Hematopoietic multipotent progenitor cell treated with erythropoietin and hydrocortisone succinate and interleukin-3 and kit ligand, for 15 days (in vitro differentiated cells): Measurements from ENCODE around the gene DAW1.

Source experiments
- DNase-seq: peaks from one replicate; pipeline ENCODE4 v3.0.0-alpha.2; 2015; ENCODE audit warnings: low spot score

DAW1 gene

GRCh38 chr2:227862227-227862740 lies 9.1 kb upstream of the DAW1 start:
- DNase-seq: peak; percentile 64

- no peak for DNase-seq
Observed at GRCh38 chr2:227862741-227863588, 8.5 kb upstream of the DAW1 start.

GRCh38 chr2:227864161-227864756 lies 7.2 kb upstream of the DAW1 start:
- DNase-seq: no peak

- DNase-seq: peak; percentile 78
Observed at GRCh38 chr2:227865291-227865690, 6.1 kb upstream of the DAW1 start.

- DNase-seq: no peak
Observed at GRCh38 chr2:227867386-227867785, 4.0 kb upstream of the DAW1 start.

GRCh38 chr2:227870710-227871374 lies 589 bp upstream of the DAW1 start:
- DNase-seq: no peak

GRCh38 chr2:227872676-227873075 lies 1.2 kb downstream of the DAW1 start:
- no peak for DNase-seq

- no peak for DNase-seq
Observed at GRCh38 chr2:227876300-227876801, 4.9 kb downstream of the DAW1 start.

GRCh38 chr2:227877421-227878310 lies 6.2 kb downstream of the DAW1 start:
- no peak for DNase-seq

GRCh38 chr2:227880460-227880859 lies 9.0 kb downstream of the DAW1 start:
- no peak for DNase-seq

- DNase-seq: no peak
Observed at GRCh38 chr2:227881866-227882517, 10.6 kb downstream of the DAW1 start.

- peak; percentile 69 for DNase-seq
Observed at GRCh38 chr2:227884511-227884947, 13.1 kb downstream of the DAW1 start.

GRCh38 chr2:227886149-227886548 lies 14.7 kb downstream of the DAW1 start:
- DNase-seq: no peak

GRCh38 chr2:227888289-227888688 lies 16.9 kb downstream of the DAW1 start:
- no peak for DNase-seq

- DNase-seq: no peak
Observed at GRCh38 chr2:227889336-227889735, 17.9 kb downstream of the DAW1 start.

- DNase-seq: peak; percentile 66
Observed at GRCh38 chr2:227890495-227891079, 19.2 kb downstream of the DAW1 start.

- DNase-seq: no peak
Observed at GRCh38 chr2:227891673-227892072, 20.2 kb downstream of the DAW1 start.

GRCh38 chr2:227903381-227903780 lies 31.9 kb downstream of the DAW1 start:
- DNase-seq: no peak

- no peak for DNase-seq
Observed at GRCh38 chr2:227906991-227907390, 35.6 kb downstream of the DAW1 start.

- DNase-seq: no peak
Observed at GRCh38 chr2:227908266-227909054, 37.0 kb downstream of the DAW1 start.
